ENCODE measurements around the gene PITPNM2. TPM values are rescaled to one million over a fixed set of nuclear protein-coding genes. Genes with fewer than 3 reads are reported as not detected.

The PITPNM2 gene
- total RNA-seq, 2 experiments from 2014 or later = 37.3 to 38.3 TPM

GRCh38 chr12:123109319-123109772, 41.5 kb downstream of the PITPNM2 start:
- ChIA-PET CTCF (interaction anchor here (1.5 kb wide), 1 partner anchor 11 kb away, joined by 3 read pairs; no protein-coding TSS in a partner anchor), POLR2A (interaction anchor here (1.0 kb wide), 1 partner anchor 34 kb away, joined by 3 read pairs; no protein-coding TSS in a partner anchor)
- DNase-seq = no peak
- no peaks in the 10 kb centered on the region for H3K27me3 ChIP-seq (ENCODE audit: control insufficient read depth in 1 of 2, insufficient read depth in 2 of 2, low read length in 2 of 2)
- Mint-ChIP-seq H3K9me3 (no peaks in the 10 kb centered on the region), H3K27ac (peak overlapping the region; percentile 33), H3K4me1 (ENCODE audit: low read depth) (peaks cover 62% of the 10 kb centered on the region), H3K4me3 (no peak overlapping the region), H3K27me3 (no peaks in the 10 kb centered on the region), H3K36me3 (ENCODE audit: low read depth) (peaks cover 25% of the 10 kb centered on the region)
- intact Hi-C loops (cut with DNase I, micrococcal nuclease) = no loop called here
- peaks cover 4% of the 10 kb centered on the region for H3K36me3 ChIP-seq (ENCODE audit: insufficient read depth, low read length)
- ATAC-seq (ENCODE audit: poor library complexity) = no peak
- H3K4me1 ChIP-seq (ENCODE audit: insufficient read depth, low read length) = peaks cover 40% of the 10 kb centered on the region
- no peaks in the 10 kb centered on the region for H3K9me3 ChIP-seq (ENCODE audit: control insufficient read depth in 1 of 2, insufficient read depth in 1 of 2, low read length in 2 of 2)
- no peak overlapping the region for H3K27ac ChIP-seq (ENCODE audit: low read depth in 1 of 2, low read length in 2 of 2)
- no peak for TF ChIP-seq CTCF (IDR thresholded peaks at IDR 0.05)
- H3K4me3 ChIP-seq (ENCODE audit: low read length) = no peak overlapping the region

- intact Hi-C loops (cut with DNase I, micrococcal nuclease) = no loop called here
- Histone ChIP-seq H3K4me3 (ENCODE audit: low read length) (no peak overlapping the region), H3K27ac (ENCODE audit: low read depth in 1 of 2, low read length in 2 of 2) (no peak overlapping the region), H3K36me3 (ENCODE audit: insufficient read depth, low read length) (peaks cover 4% of the 10 kb centered on the region), H3K27me3 (ENCODE audit: control insufficient read depth in 1 of 2, insufficient read depth in 2 of 2, low read length in 2 of 2) (no peaks in the 10 kb centered on the region), H3K9me3 (ENCODE audit: control insufficient read depth in 1 of 2, insufficient read depth in 1 of 2, low read length in 2 of 2) (no peaks in the 10 kb centered on the region), H3K4me1 (ENCODE audit: insufficient read depth, low read length) (peaks cover 37% of the 10 kb centered on the region)
- no peak for TF ChIP-seq CTCF (IDR thresholded peaks at IDR 0.05)
- DNase-seq (no peak), ATAC-seq (ENCODE audit: poor library complexity) (no peak)
- H3K27ac Mint-ChIP-seq = peak overlapping the region; percentile 98
- ChIA-PET CTCF (interaction anchor here (1.5 kb wide), 1 partner anchor 12 kb away, joined by 3 read pairs; no protein-coding TSS in a partner anchor), POLR2A (interaction anchor here (4.5 kb wide), 1 partner anchor 13 kb away, joined by 58 read pairs; no protein-coding TSS in a partner anchor)
- H3K36me3 Mint-ChIP-seq (ENCODE audit: low read depth) = peaks cover 25% of the 10 kb centered on the region
- H3K27me3 Mint-ChIP-seq = no peaks in the 10 kb centered on the region
- peaks cover 61% of the 10 kb centered on the region for H3K4me1 Mint-ChIP-seq (ENCODE audit: low read depth)
- H3K4me3 Mint-ChIP-seq = no peak overlapping the region
- H3K9me3 Mint-ChIP-seq = no peaks in the 10 kb centered on the region
Observed at GRCh38 chr12:123108682-123109066, 42.2 kb downstream of the PITPNM2 start.

- ChIA-PET POLR2A (interaction anchor here (1.0 to 4.5 kb wide), 7 partner anchors 8 to 125 kb away, joined by 3 to 58 read pairs (median 9); partner anchors contain the start of genes MPHOSPH9 and MTRFR), CTCF (interaction anchor here (0.5 to 1.5 kb wide), 2 partner anchors 12 to 584 kb away, joined by 3 read pairs; no protein-coding TSS in a partner anchor)
- H3K27me3 Mint-ChIP-seq = no peaks in the 10 kb centered on the region
- H3K27ac ChIP-seq (ENCODE audit: low read depth in 1 of 2, low read length in 2 of 2) = peak overlapping the region in 1 of 2 donors; percentile 85
- H3K4me3 ChIP-seq (ENCODE audit: low read length) = no peak overlapping the region
- peaks cover 25% of the 10 kb centered on the region for H3K36me3 Mint-ChIP-seq (ENCODE audit: low read depth)
- ATAC-seq (ENCODE audit: poor library complexity) (no peak), DNase-seq (no peak)
- peaks cover 4% of the 10 kb centered on the region for H3K36me3 ChIP-seq (ENCODE audit: insufficient read depth, low read length)
- H3K4me1 Mint-ChIP-seq (ENCODE audit: low read depth) = peaks cover 61% of the 10 kb centered on the region
- TF ChIP-seq CTCF (IDR thresholded peaks at IDR 0.05) = no peak
- peaks cover 40% of the 10 kb centered on the region for H3K4me1 ChIP-seq (ENCODE audit: insufficient read depth, low read length)
- no peaks in the 10 kb centered on the region for H3K9me3 Mint-ChIP-seq
- peak overlapping the region; percentile 98 for H3K27ac Mint-ChIP-seq
- H3K27me3 ChIP-seq (ENCODE audit: control insufficient read depth in 1 of 2, insufficient read depth in 2 of 2, low read length in 2 of 2) = no peaks in the 10 kb centered on the region
- intact Hi-C loops (cut with DNase I, micrococcal nuclease) = no loop called here
- no peak overlapping the region for H3K4me3 Mint-ChIP-seq
- H3K9me3 ChIP-seq (ENCODE audit: control insufficient read depth in 1 of 2, insufficient read depth in 1 of 2, low read length in 2 of 2) = no peaks in the 10 kb centered on the region
Observed at GRCh38 chr12:123107926-123108681, 42.8 kb downstream of the PITPNM2 start.
